SK-N-SH (cell line): ENCODE data around the gene FBF1.

Experiments
- CHD2 ChIP-seq: fragments of 150-350 bp; IDR thresholded peaks from 2 replicates; pipeline ENCODE4 v1.6.1; 2018; ENCODE audit warnings: low read length; ENCODE audit not compliant: partially characterized antibody
- CTCF ChIP-seq: fragments of 200-600 bp; sonication (generic); IDR thresholded peaks from 2 replicates; pipeline ENCODE4 v1.6.1; 2017; ENCODE audit warnings: antibody characterized with exemption, mild to moderate bottlenecking, moderate library complexity
- EP300 ChIP-seq, 2 experiments: IDR thresholded peaks; 2 replicates each; pipeline versions ENCODE4 v1.4.0 to v1.6.1; 2012; ENCODE audit warnings: borderline replicate concordance in 1 of 2, low read depth in 1 of 2, low read length in 1 of 2
- FOXJ3 ChIP-seq: sonication (generic); formaldehyde crosslinking; IDR thresholded peaks from 2 replicates; pipeline ENCODE4 v1.5.1; 2020; ENCODE audit warnings: mild to moderate bottlenecking, missing genetic modification reagents
- NRF1 ChIP-seq: IDR thresholded peaks from 2 replicates; pipeline ENCODE4 v1.6.1; 2012; ENCODE audit warnings: low read depth, mild to moderate bottlenecking, low read length
- POLR2AphosphoS5 ChIP-seq: IDR thresholded peaks from 2 replicates; pipeline ENCODE4 v1.6.1; 2012; ENCODE audit warnings: low read depth, low read length
- SMC3 ChIP-seq: IDR thresholded peaks from 2 replicates; pipeline ENCODE4 v1.6.1; 2012; ENCODE audit warnings: low read depth, low read length, improper control_type of control experiment
- TF ChIP-seq, protein P1 (sequence below): IDR thresholded peaks from 2 replicates; pipeline ENCODE4 v1.4.0; 2012; ENCODE audit warnings: low read depth

GRCh38 chr17:75970626-75971025, 29.8 kb upstream of the FBF1 start:
- TF ChIP-seq CHD2 (no peak), EP300 (IDR thresholded peaks at IDR 0.05; ENCODE audit: borderline replicate concordance in 1 of 2, low read depth in 1 of 2, low read length in 1 of 2) (no peak), POLR2AphosphoS5 (no peak), FOXJ3 (CRISPR knock-in tag) (no peak), CTCF (no peak), SMC3 (no peak), NRF1 (no peak)
- TF ChIP-seq, protein P1, sequence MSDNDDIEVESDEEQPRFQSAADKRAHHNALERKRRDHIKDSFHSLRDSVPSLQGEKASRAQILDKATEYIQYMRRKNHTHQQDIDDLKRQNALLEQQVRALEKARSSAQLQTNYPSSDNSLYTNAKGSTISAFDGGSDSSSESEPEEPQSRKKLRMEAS = no peak
